ENCODE results near the gene RYR2.
"Not testable (repeated sequence)": the region's sequence is repeated elsewhere in the genome, so short reads cannot be mapped to it uniquely, and the experiment has no call there.

The RYR2 gene

GRCh38 chr1:237133921-237134320, 91.9 kb downstream of the RYR2 start:
- Histone ChIP-seq H3K36me3 (ENCODE audit: control insufficient read depth in 1 of 2, insufficient read depth in 2 of 2, low read length in 2 of 2) (no peaks in the 10 kb centered on the region), H3K27ac (ENCODE audit: low read depth, low read length) (no peak overlapping the region), H3K9ac (ENCODE audit: low read depth in 1 of 2, low read length in 2 of 2) (no peak overlapping the region), H3K4me1 (ENCODE audit: control insufficient read depth in 1 of 2, insufficient read depth in 2 of 2, low read length in 2 of 2) (no peaks in the 10 kb centered on the region), H3K9me3 (ENCODE audit: control insufficient read depth in 1 of 2, low read length in 2 of 2) (peaks cover 0 to 4% of the 10 kb centered on the region in 2 donors), H3K4me3 (ENCODE audit: low read depth in 1 of 2, low read length in 2 of 2) (no peak overlapping the region), H3K27me3 (ENCODE audit: control insufficient read depth in 1 of 2, insufficient read depth in 2 of 2, low read length in 2 of 2) (no peaks in the 10 kb centered on the region)

GRCh38 chr1:237134929-237135328, 92.9 kb downstream of the RYR2 start:
- Histone ChIP-seq H3K4me3 (ENCODE audit: low read depth in 1 of 2, low read length in 2 of 2) (no peak overlapping the region), H3K27me3 (ENCODE audit: control insufficient read depth in 1 of 2, insufficient read depth in 2 of 2, low read length in 2 of 2) (no peaks in the 10 kb centered on the region), H3K27ac (ENCODE audit: low read depth, low read length) (no peak overlapping the region), H3K9me3 (ENCODE audit: control insufficient read depth in 1 of 2, low read length in 2 of 2) (no peaks in the 10 kb centered on the region), H3K9ac (ENCODE audit: low read depth in 1 of 2, low read length in 2 of 2) (no peak overlapping the region), H3K4me1 (ENCODE audit: control insufficient read depth in 1 of 2, insufficient read depth in 2 of 2, low read length in 2 of 2) (no peaks in the 10 kb centered on the region), H3K36me3 (ENCODE audit: control insufficient read depth in 1 of 2, insufficient read depth in 2 of 2, low read length in 2 of 2) (no peaks in the 10 kb centered on the region)

- Histone ChIP-seq H3K4me3 (ENCODE audit: low read depth in 1 of 2, low read length in 2 of 2) (no peak overlapping the region), H3K9me3 (ENCODE audit: control insufficient read depth in 1 of 2, low read length in 2 of 2) (no peaks in the 10 kb centered on the region), H3K27ac (ENCODE audit: low read depth, low read length) (no peak overlapping the region), H3K27me3 (ENCODE audit: control insufficient read depth in 1 of 2, insufficient read depth in 2 of 2, low read length in 2 of 2) (no peaks in the 10 kb centered on the region), H3K36me3 (ENCODE audit: control insufficient read depth in 1 of 2, insufficient read depth in 2 of 2, low read length in 2 of 2) (no peaks in the 10 kb centered on the region), H3K9ac (ENCODE audit: low read depth in 1 of 2, low read length in 2 of 2) (no peak overlapping the region), H3K4me1 (ENCODE audit: control insufficient read depth in 1 of 2, insufficient read depth in 2 of 2, low read length in 2 of 2) (no peaks in the 10 kb centered on the region)
Observed at GRCh38 chr1:237138551-237138950, 96.6 kb downstream of the RYR2 start.

GRCh38 chr1:237139732-237140131, 97.7 kb downstream of the RYR2 start:
- no peak overlapping the region for H3K9ac ChIP-seq (ENCODE audit: low read depth in 1 of 2, low read length in 2 of 2)
- no peaks in the 10 kb centered on the region for H3K27me3 ChIP-seq (ENCODE audit: control insufficient read depth in 1 of 2, insufficient read depth in 2 of 2, low read length in 2 of 2)
- H3K36me3 ChIP-seq (ENCODE audit: control insufficient read depth in 1 of 2, insufficient read depth in 2 of 2, low read length in 2 of 2), result no peaks in the 10 kb centered on the region
- H3K4me1 ChIP-seq (ENCODE audit: control insufficient read depth in 1 of 2, insufficient read depth in 2 of 2, low read length in 2 of 2), result no peaks in the 10 kb centered on the region
- no peak overlapping the region for H3K27ac ChIP-seq (ENCODE audit: low read depth, low read length)
- H3K9me3 ChIP-seq (ENCODE audit: control insufficient read depth in 1 of 2, low read length in 2 of 2), result no peaks in the 10 kb centered on the region
- no peak overlapping the region for H3K4me3 ChIP-seq (ENCODE audit: low read depth in 1 of 2, low read length in 2 of 2)

- Histone ChIP-seq H3K27me3 (ENCODE audit: control insufficient read depth in 1 of 2, insufficient read depth in 2 of 2, low read length in 2 of 2) (no peaks in the 10 kb centered on the region), H3K36me3 (ENCODE audit: control insufficient read depth in 1 of 2, insufficient read depth in 2 of 2, low read length in 2 of 2) (no peaks in the 10 kb centered on the region), H3K4me3 (ENCODE audit: low read depth in 1 of 2, low read length in 2 of 2) (no peak overlapping the region), H3K4me1 (ENCODE audit: control insufficient read depth in 1 of 2, insufficient read depth in 2 of 2, low read length in 2 of 2) (no peaks in the 10 kb centered on the region), H3K27ac (ENCODE audit: low read depth, low read length) (no peak overlapping the region), H3K9me3 (ENCODE audit: control insufficient read depth in 1 of 2, low read length in 2 of 2) (no peaks in the 10 kb centered on the region), H3K9ac (ENCODE audit: low read depth in 1 of 2, low read length in 2 of 2) (no peak overlapping the region)
Observed at GRCh38 chr1:237140986-237141385, 99.0 kb downstream of the RYR2 start.

GRCh38 chr1:237141502-237141901, 99.5 kb downstream of the RYR2 start:
- H3K27ac ChIP-seq (ENCODE audit: low read depth, low read length), result no peak overlapping the region
- no peak overlapping the region for H3K9ac ChIP-seq (ENCODE audit: low read depth in 1 of 2, low read length in 2 of 2)
- no peaks in the 10 kb centered on the region for H3K4me1 ChIP-seq (ENCODE audit: control insufficient read depth in 1 of 2, insufficient read depth in 2 of 2, low read length in 2 of 2)
- no peak overlapping the region for H3K4me3 ChIP-seq (ENCODE audit: low read depth in 1 of 2, low read length in 2 of 2)
- no peaks in the 10 kb centered on the region for H3K27me3 ChIP-seq (ENCODE audit: control insufficient read depth in 1 of 2, insufficient read depth in 2 of 2, low read length in 2 of 2)
- H3K36me3 ChIP-seq (ENCODE audit: control insufficient read depth in 1 of 2, insufficient read depth in 2 of 2, low read length in 2 of 2), result no peaks in the 10 kb centered on the region
- H3K9me3 ChIP-seq (ENCODE audit: control insufficient read depth in 1 of 2, low read length in 2 of 2), result no peaks in the 10 kb centered on the region

GRCh38 chr1:237145379-237146135, 103.6 kb downstream of the RYR2 start:
- Histone ChIP-seq H3K9me3 (ENCODE audit: control insufficient read depth in 1 of 2, low read length in 2 of 2) (no peaks in the 10 kb centered on the region), H3K9ac (ENCODE audit: low read depth in 1 of 2, low read length in 2 of 2) (no peak overlapping the region), H3K4me1 (ENCODE audit: control insufficient read depth in 1 of 2, insufficient read depth in 2 of 2, low read length in 2 of 2) (no peaks in the 10 kb centered on the region), H3K27me3 (ENCODE audit: control insufficient read depth in 1 of 2, insufficient read depth in 2 of 2, low read length in 2 of 2) (no peaks in the 10 kb centered on the region), H3K27ac (ENCODE audit: low read depth, low read length) (no peak overlapping the region), H3K36me3 (ENCODE audit: control insufficient read depth in 1 of 2, insufficient read depth in 2 of 2, low read length in 2 of 2) (no peaks in the 10 kb centered on the region), H3K4me3 (ENCODE audit: low read depth in 1 of 2, low read length in 2 of 2) (no peak overlapping the region)

- Histone ChIP-seq H3K9ac (ENCODE audit: low read depth in 1 of 2, low read length in 2 of 2) (no peak overlapping the region), H3K4me3 (ENCODE audit: low read depth in 1 of 2, low read length in 2 of 2) (no peak overlapping the region), H3K9me3 (ENCODE audit: control insufficient read depth in 1 of 2, low read length in 2 of 2) (no peaks in the 10 kb centered on the region), H3K27me3 (ENCODE audit: control insufficient read depth in 1 of 2, insufficient read depth in 2 of 2, low read length in 2 of 2) (no peaks in the 10 kb centered on the region), H3K27ac (ENCODE audit: low read depth, low read length) (no peak overlapping the region), H3K4me1 (ENCODE audit: control insufficient read depth in 1 of 2, insufficient read depth in 2 of 2, low read length in 2 of 2) (no peaks in the 10 kb centered on the region), H3K36me3 (ENCODE audit: control insufficient read depth in 1 of 2, insufficient read depth in 2 of 2, low read length in 2 of 2) (no peaks in the 10 kb centered on the region)
Observed at GRCh38 chr1:237146241-237146640, 104.3 kb downstream of the RYR2 start.

- no peaks in the 10 kb centered on the region for H3K36me3 ChIP-seq (ENCODE audit: control insufficient read depth in 1 of 2, insufficient read depth in 2 of 2, low read length in 2 of 2)
- H3K9me3 ChIP-seq (ENCODE audit: control insufficient read depth in 1 of 2, low read length in 2 of 2), result no peaks in the 10 kb centered on the region
- no peaks in the 10 kb centered on the region for H3K27me3 ChIP-seq (ENCODE audit: control insufficient read depth in 1 of 2, insufficient read depth in 2 of 2, low read length in 2 of 2)
- no peak overlapping the region for H3K4me3 ChIP-seq (ENCODE audit: low read depth in 1 of 2, low read length in 2 of 2)
- no peaks in the 10 kb centered on the region for H3K4me1 ChIP-seq (ENCODE audit: control insufficient read depth in 1 of 2, insufficient read depth in 2 of 2, low read length in 2 of 2)
- no peak overlapping the region for H3K27ac ChIP-seq (ENCODE audit: low read depth, low read length)
- no peak overlapping the region for H3K9ac ChIP-seq (ENCODE audit: low read depth in 1 of 2, low read length in 2 of 2)
Observed at GRCh38 chr1:237149857-237150256, 107.9 kb downstream of the RYR2 start.

- H3K4me1 ChIP-seq (ENCODE audit: control insufficient read depth in 1 of 2, insufficient read depth in 2 of 2, low read length in 2 of 2); H3K27ac ChIP-seq (ENCODE audit: low read depth, low read length); H3K9ac ChIP-seq (ENCODE audit: low read depth in 1 of 2, low read length in 2 of 2); H3K9me3 ChIP-seq (ENCODE audit: control insufficient read depth in 1 of 2, low read length in 2 of 2); H3K27me3 ChIP-seq (ENCODE audit: control insufficient read depth in 1 of 2, insufficient read depth in 2 of 2, low read length in 2 of 2); H3K36me3 ChIP-seq (ENCODE audit: control insufficient read depth in 1 of 2, insufficient read depth in 2 of 2, low read length in 2 of 2); H3K4me3 ChIP-seq (ENCODE audit: low read depth in 1 of 2, low read length in 2 of 2): not testable (repeated sequence)
Observed at GRCh38 chr1:237151979-237152378, 110.0 kb downstream of the RYR2 start.
